ENCODE results near the gene TRIM68. TPM values are rescaled to one million over a fixed set of nuclear protein-coding genes. Genes with fewer than 3 reads are reported as not detected.
A peak's percentile ranks its signal among the peaks of the same experiment; 100 is the strongest.

Gene TRIM68, protein sequence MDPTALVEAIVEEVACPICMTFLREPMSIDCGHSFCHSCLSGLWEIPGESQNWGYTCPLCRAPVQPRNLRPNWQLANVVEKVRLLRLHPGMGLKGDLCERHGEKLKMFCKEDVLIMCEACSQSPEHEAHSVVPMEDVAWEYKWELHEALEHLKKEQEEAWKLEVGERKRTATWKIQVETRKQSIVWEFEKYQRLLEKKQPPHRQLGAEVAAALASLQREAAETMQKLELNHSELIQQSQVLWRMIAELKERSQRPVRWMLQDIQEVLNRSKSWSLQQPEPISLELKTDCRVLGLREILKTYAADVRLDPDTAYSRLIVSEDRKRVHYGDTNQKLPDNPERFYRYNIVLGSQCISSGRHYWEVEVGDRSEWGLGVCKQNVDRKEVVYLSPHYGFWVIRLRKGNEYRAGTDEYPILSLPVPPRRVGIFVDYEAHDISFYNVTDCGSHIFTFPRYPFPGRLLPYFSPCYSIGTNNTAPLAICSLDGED
- 10 to 100 TPM in 1 of 3 donors, 1 to 10 TPM in 2; 7.6 to 14.7 (median 9.8) TPM for total RNA-seq
- 15.2 TPM for total RNA-seq (2013)

DNA sequence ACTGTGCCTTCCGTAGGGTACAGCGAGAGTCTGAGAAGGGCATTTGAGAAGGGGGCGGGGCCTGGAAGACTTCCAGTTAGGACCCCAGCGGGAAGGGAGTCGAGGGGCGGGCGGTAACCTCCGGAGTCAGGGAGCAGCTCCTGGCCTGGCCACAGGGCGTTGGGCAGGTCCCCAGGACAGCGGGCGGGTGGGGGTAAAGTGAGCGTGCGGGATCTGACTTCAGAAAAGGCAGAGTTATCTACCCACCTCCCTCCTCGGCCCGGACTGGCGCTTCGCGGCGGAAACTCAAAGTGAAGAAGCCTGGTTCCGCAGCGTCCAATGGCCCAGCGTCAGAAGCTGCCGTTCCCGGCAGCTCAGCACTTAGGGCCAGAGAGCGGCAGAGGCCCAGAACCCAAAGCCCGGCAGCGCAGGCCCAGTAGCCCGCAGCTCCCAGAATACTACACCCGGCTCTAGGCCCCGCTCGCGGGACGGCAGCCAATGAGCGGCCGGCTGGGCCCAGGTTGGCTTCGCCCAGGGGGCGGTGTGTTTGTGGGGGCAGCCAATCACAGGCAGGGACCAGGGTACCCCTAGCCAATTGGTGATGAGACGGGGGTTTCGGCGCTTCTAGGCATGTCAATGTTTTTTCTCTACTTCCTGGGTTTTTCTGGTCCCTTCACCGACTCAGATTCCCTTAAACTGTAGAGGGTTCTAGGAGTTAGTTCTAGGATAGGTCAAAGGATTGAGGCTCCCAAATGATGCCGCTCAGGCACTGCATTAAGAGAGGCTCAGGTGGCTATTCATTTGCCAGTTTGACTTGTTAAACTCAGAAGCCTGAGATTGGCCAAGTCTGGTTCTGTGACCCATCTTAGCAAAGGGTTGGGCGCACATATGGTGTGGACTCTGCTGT lies at the start of gene TRIM68:
Gene TRIM68 (minus strand): TSS at position 451 of the 886 bp plus-strand sequence. CDS start 2,727 bp downstream, outside the sequence.
- peak; percentile 95 to 96 for DNase-seq
- Mint-ChIP-seq H3K4me1 (peaks cover 49 to 57% of the 10 kb centered on the region in 2 donors), H3K36me3 (peaks cover 14% of the 10 kb centered on the region), H3K4me3 (peak within 1 kb of the TSS; percentile 94), H3K27me3 (ENCODE audit: low read depth in 2 of 2) (no peaks in the 10 kb centered on the region), H3K27ac (peak within 1 kb of the TSS; percentile 88 to 90), H3K9me3 (peaks cover 0 to 2% of the 10 kb centered on the region in 2 donors)
- peaks cover 16% of the 10 kb centered on the region for H3K36me3 ChIP-seq (ENCODE audit: control insufficient read depth, insufficient read depth, low read length)
- WGBS (ENCODE audit: insufficient coverage) = 6% methylated on average over 43 of the region's 43 CpGs
- peak within 1 kb of the TSS; percentile 83 for H3K27ac ChIP-seq (ENCODE audit: low read length)
- ATAC-seq = peak; percentile 99 to 100 (median 100)
- H3K4me1 ChIP-seq (ENCODE audit: control insufficient read depth, insufficient read depth, low read length) = peaks cover 15% of the 10 kb centered on the region
- TF ChIP-seq, protein P1, sequence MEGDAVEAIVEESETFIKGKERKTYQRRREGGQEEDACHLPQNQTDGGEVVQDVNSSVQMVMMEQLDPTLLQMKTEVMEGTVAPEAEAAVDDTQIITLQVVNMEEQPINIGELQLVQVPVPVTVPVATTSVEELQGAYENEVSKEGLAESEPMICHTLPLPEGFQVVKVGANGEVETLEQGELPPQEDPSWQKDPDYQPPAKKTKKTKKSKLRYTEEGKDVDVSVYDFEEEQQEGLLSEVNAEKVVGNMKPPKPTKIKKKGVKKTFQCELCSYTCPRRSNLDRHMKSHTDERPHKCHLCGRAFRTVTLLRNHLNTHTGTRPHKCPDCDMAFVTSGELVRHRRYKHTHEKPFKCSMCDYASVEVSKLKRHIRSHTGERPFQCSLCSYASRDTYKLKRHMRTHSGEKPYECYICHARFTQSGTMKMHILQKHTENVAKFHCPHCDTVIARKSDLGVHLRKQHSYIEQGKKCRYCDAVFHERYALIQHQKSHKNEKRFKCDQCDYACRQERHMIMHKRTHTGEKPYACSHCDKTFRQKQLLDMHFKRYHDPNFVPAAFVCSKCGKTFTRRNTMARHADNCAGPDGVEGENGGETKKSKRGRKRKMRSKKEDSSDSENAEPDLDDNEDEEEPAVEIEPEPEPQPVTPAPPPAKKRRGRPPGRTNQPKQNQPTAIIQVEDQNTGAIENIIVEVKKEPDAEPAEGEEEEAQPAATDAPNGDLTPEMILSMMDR (IDR thresholded peaks at IDR 0.05) = no peak
- no peaks in the 10 kb centered on the region for H3K9me3 ChIP-seq (ENCODE audit: control insufficient read depth, insufficient read depth, low read length)
- H3K27me3 ChIP-seq (ENCODE audit: control insufficient read depth, insufficient read depth, low read length) = no peaks in the 10 kb centered on the region
- intact Hi-C loops (cut with micrococcal nuclease) = loop anchor here (10.0 kb wide), 1 partner anchor 1077 kb away; the partner anchor contains the start of genes TRIM22 and TRIM5
- H3K4me3 ChIP-seq (ENCODE audit: low read length) = peak within 1 kb of the TSS; percentile 70

DNA sequence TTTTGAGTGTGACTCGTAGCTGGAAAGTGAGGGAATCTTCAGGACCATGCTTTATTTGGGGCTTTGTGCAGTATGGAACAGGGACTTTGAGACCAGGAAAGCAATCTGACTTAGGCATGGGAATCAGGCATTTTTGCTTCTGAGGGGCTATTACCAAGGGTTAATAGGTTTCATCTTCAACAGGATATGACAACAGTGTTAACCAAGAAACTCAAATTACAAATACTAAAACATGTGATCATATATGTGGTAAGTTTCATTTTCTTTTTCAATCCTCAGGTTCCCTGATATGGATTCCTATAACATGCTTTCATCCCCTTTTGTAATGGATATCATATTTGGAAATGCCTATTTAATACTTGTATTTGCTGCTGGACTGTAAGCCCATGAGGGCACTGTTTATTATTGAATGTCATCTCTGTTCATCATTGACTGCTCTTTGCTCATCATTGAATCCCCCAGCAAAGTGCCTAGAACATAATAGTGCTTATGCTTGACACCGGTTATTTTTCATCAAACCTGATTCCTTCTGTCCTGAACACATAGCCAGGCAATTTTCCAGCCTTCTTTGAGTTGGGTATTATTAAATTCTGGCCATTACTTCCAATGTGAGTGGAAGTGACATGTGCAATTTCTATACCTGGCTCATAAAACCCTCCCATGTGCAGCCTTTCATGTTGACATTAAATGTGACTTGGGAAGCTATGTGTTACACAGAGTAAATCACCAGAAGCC lies 46.8 kb upstream of the TRIM68 start:
- H3K4me1 ChIP-seq (ENCODE audit: control insufficient read depth, insufficient read depth, low read length) = no peaks in the 10 kb centered on the region
- no peak overlapping the region for H3K27ac Mint-ChIP-seq
- H3K4me3 ChIP-seq (ENCODE audit: low read length) = no peak overlapping the region
- peaks cover 0 to 4% of the 10 kb centered on the region in 2 donors for H3K4me1 Mint-ChIP-seq
- no peak overlapping the region for H3K27ac ChIP-seq (ENCODE audit: low read length)
- peaks cover 10% of the 10 kb centered on the region in 2 donors for H3K27me3 Mint-ChIP-seq (ENCODE audit: low read depth in 2 of 2)
- H3K9me3 Mint-ChIP-seq = peaks cover 2 to 4% of the 10 kb centered on the region in 2 donors
- 90% methylated on average over 2 of the region's 2 CpGs for WGBS (ENCODE audit: insufficient coverage)
- ATAC-seq = peak in 2 of 3 donors; percentile 34 to 57
- TF ChIP-seq, protein P1 (IDR thresholded peaks at IDR 0.05) = no peak
- no peaks in the 10 kb centered on the region for H3K27me3 ChIP-seq (ENCODE audit: control insufficient read depth, insufficient read depth, low read length)
- H3K36me3 ChIP-seq (ENCODE audit: control insufficient read depth, insufficient read depth, low read length) = no peaks in the 10 kb centered on the region
- no peak for DNase-seq
- no peak overlapping the region for H3K4me3 Mint-ChIP-seq
- no peaks in the 10 kb centered on the region for H3K36me3 Mint-ChIP-seq
- H3K9me3 ChIP-seq (ENCODE audit: control insufficient read depth, insufficient read depth, low read length) = no peaks in the 10 kb centered on the region
- intact Hi-C loops (cut with micrococcal nuclease) = no loop called here

DNA sequence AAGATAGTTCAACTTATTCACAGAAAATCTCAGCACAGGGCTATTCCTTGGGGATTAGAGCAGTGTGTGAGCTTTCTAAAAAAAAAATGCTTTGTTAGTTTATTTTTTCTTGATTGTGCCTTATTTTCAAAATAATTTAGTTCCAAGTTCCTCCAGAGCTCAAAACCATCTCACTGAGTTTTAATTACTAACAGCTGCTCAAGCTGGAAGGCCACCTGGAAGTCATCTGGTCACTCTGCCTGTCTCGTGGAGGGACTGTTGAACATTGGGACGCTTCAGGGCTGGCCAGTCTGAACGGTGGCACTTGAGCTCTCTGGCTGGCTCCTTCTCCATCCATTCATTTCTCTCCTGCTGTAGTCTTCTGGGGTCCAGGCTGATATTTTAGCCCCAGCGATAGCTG lies 39.7 kb upstream of the TRIM68 start:
- Histone ChIP-seq H3K36me3 (ENCODE audit: control insufficient read depth, insufficient read depth, low read length) (no peaks in the 10 kb centered on the region), H3K27me3 (ENCODE audit: control insufficient read depth, insufficient read depth, low read length) (no peaks in the 10 kb centered on the region), H3K27ac (ENCODE audit: low read length) (no peak overlapping the region), H3K4me3 (ENCODE audit: low read length) (no peak overlapping the region), H3K9me3 (ENCODE audit: control insufficient read depth, insufficient read depth, low read length) (no peaks in the 10 kb centered on the region), H3K4me1 (ENCODE audit: control insufficient read depth, insufficient read depth, low read length) (no peaks in the 10 kb centered on the region)
- WGBS (ENCODE audit: insufficient coverage) = 91% methylated on average over 4 of the region's 4 CpGs
- Mint-ChIP-seq H3K27ac (no peak overlapping the region), H3K27me3 (ENCODE audit: low read depth in 2 of 2) (peaks cover 12 to 24% of the 10 kb centered on the region in 2 donors), H3K4me3 (no peak overlapping the region), H3K4me1 (no peaks in the 10 kb centered on the region), H3K9me3 (no peaks in the 10 kb centered on the region), H3K36me3 (no peaks in the 10 kb centered on the region)
- ATAC-seq (no peak), DNase-seq (no peak)
- intact Hi-C loops (cut with micrococcal nuclease) = no loop called here
- TF ChIP-seq, protein P1 (IDR thresholded peaks at IDR 0.05) = no peak
